ENCODE results near the gene FILIP1L. TPM values are rescaled to one million over a fixed set of nuclear protein-coding genes. Genes with fewer than 3 reads are reported as not detected.

Gene FILIP1L
- total and polyA plus RNA-seq, 2 of the 4 experiments (the other 2 are of a cell fraction), result 11.5 to 19.9 TPM

DNA sequence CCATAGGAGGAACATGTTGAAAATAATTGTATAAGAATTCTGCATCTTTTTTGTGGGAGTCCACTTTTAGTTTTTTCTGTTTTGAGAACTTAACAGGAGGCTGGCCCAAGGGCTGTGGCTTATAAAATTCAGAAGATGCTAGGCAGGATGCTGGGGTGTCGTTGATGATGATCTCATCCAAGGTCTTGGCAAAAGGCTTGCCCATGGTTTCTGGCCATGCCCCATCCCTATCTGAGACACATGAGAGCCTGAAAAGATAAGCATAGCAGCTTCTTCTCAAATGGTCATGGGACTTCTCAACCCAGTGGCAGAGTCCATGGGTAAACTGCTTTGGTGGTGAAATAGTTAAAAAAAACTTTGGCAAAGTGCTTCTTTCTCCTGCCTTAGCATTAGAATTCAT, 261.4 kb downstream of the FILIP1L start:
- Histone ChIP-seq H4K8ac (ENCODE audit: low read depth in 2 of 2, low read length in 2 of 2) (no peak overlapping the region), H4K5ac (ENCODE audit: low read depth, low read length) (no peak overlapping the region), H2AFZ (replicated peaks; ENCODE audit: low read length, poor library complexity) (no peak overlapping the region), H4K20me1 (ENCODE audit: insufficient read depth, low read length) (peaks cover 45% of the 10 kb centered on the region), H3K4ac (ENCODE audit: low read depth, low read length) (no peak overlapping the region), H2BK5ac (ENCODE audit: low read depth, low read length, poor library complexity, severe bottlenecking) (no peak overlapping the region), H2AK9ac (replicated peaks; ENCODE audit: low read depth, low read length, poor library complexity) (no peak overlapping the region), H3K4me1 (ENCODE audit: control insufficient read depth, insufficient read depth, low read length) (peaks cover 2% of the 10 kb centered on the region; the same call in 1 of the 2 replicates), H3K27me3 (ENCODE audit: control insufficient read depth, insufficient read depth, low read length) (no peaks in the 10 kb centered on the region), H2BK15ac (ENCODE audit: low read depth, low read length) (no peak overlapping the region), H2AK5ac (ENCODE audit: low read depth, low read length) (no peak overlapping the region), H3K9ac (ENCODE audit: low read depth, low read length) (no peak overlapping the region), H2BK20ac (ENCODE audit: low read depth, low read length) (no peak overlapping the region), H3K79me1 (ENCODE audit: low read depth in 1 of 2, low read length in 2 of 2) (peaks cover 51 to 77% of the 10 kb centered on the region in 2 experiments), H3K4me3 (ENCODE audit: insufficient read depth, low read depth, low read length) (no peak overlapping the region), H3K18ac (ENCODE audit: low read depth, low read length) (no peak overlapping the region), H3K4me2 (ENCODE audit: low read depth, low read length) (no peak overlapping the region), H4K91ac (ENCODE audit: insufficient read depth, low read depth, low read length) (no peak overlapping the region), H3K23ac (ENCODE audit: low read depth, low read length) (no peak overlapping the region), H2BK120ac (ENCODE audit: low read depth, low read length) (no peak overlapping the region), H3K9me3 (ENCODE audit: control insufficient read depth, insufficient read depth, low read length) (no peaks in the 10 kb centered on the region), H3K14ac (replicated peaks; ENCODE audit: low read depth, low read length) (no peak overlapping the region), H3K36me3 (ENCODE audit: control insufficient read depth, insufficient read depth, low read length) (peaks cover 25% of the 10 kb centered on the region), H3K27ac (ENCODE audit: insufficient read depth, low read length) (no peak overlapping the region), H3K56ac (ENCODE audit: extremely low read depth, insufficient read depth, low read length) (no peak overlapping the region), H3K9me1 (ENCODE audit: insufficient read depth, low read length) (peaks cover 14% of the 10 kb centered on the region)
- no TSS peak for BruUV-seq (replicated peaks)
- WGBS, 2 experiments (ENCODE audit: extremely low coverage in 2 of 2, insufficient read length in 1 of 2), result no CpG with 5 or more reads among the region's 1 CpG
- CTCF ChIA-PET, result no interaction called here
- ATAC-seq (ENCODE audit: low read depth), result no peak
- intact Hi-C loops (cut with micrococcal nuclease), result no loop called here
- POLR2A ChIA-PET (ENCODE audit: unreplicated experiment), result no interaction called here
- no peak for DNase-seq
- dilution Hi-C loops (cut with HindIII; ENCODE audit: low sequenced_read_pairs, unreplicated experiment), result no loop called here
- TF ChIP-seq RAD21 (IDR thresholded peaks at IDR 0.05; ENCODE audit: low read length), result no peak
- TF ChIP-seq RFX5 (IDR thresholded peaks at IDR 0.05; ENCODE audit: low read depth, low read length), result no peak
- TF ChIP-seq BHLHE40 (IDR thresholded peaks at IDR 0.05; ENCODE audit: low read depth, low read length), result no peak
- TF ChIP-seq CTCF (conservative IDR thresholded peaks at IDR 0.05; ENCODE audit: low read depth, low read length), result no peak
- no peak for TF ChIP-seq POLR2A (IDR thresholded peaks at IDR 0.05; ENCODE audit: low read depth, low read length)
- no peak for TF ChIP-seq CHD1 (IDR thresholded peaks at IDR 0.05; ENCODE audit: low read depth, low read length)
- no peak for TF ChIP-seq SMC3 (IDR thresholded peaks at IDR 0.05; ENCODE audit: low read depth, low read length)
- no peak for TF ChIP-seq NFE2L2 (IDR thresholded peaks at IDR 0.05; ENCODE audit: low read depth, low read length)
- TF ChIP-seq ELK1 (IDR thresholded peaks at IDR 0.05; ENCODE audit: borderline replicate concordance, low read depth, low read length), result no peak
- TF ChIP-seq RCOR1 (IDR thresholded peaks at IDR 0.05; ENCODE audit: insufficient replicate concordance, low read length), result no peak
- in situ Hi-C loops (cut with MboI; ENCODE audit: low sequenced_read_pairs), result loop anchor here (25.0 kb wide), 1 partner anchor 209 kb away; no protein-coding TSS in a partner anchor

Data from IMR-90 (cell line).